NT2/D1 (cell line): ENCODE data around the gene BOC.

ENCODE experiments used
- SUZ12 ChIP-seq: IDR thresholded peaks from 2 replicates; pipeline ENCODE4 v1.6.1; 2011; ENCODE audit not compliant: insufficient read length, insufficient read depth; ENCODE audit errors: extremely low read depth
- ZNF274 ChIP-seq: IDR thresholded peaks from 2 replicates; pipeline ENCODE4 v1.6.1; 2011; ENCODE audit warnings: mild to moderate bottlenecking, low read depth, low read length

GRCh38 chr3:113183748-113184661 lies 27.4 kb upstream of the BOC start:
- TF ChIP-seq ZNF274 (no peak), SUZ12 (no peak)
